ENCODE results near the gene FST. TPM values are rescaled to one million over a fixed set of nuclear protein-coding genes. Genes with fewer than 3 reads are reported as not detected.

Gene FST
- total and polyA plus RNA-seq, 2 donors (not counting 1 experiment from before 2014, with no cell fraction given) = 759 to 1,058 TPM

DNA sequence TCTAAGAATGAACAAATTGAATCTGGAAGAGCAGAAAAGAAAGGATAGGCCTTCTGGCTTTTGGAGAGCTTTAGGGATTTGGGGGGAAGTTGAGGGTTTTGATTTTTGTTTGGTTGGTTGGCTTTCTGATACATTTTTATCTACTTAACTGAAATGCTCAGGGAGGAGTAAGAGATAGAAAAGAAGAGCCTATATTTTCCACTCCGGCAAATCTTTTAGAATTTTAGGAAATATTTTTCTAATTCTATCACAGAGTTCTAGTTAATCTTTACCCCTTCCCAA lies 25.8 kb upstream of the FST start:
- Histone ChIP-seq H3K4me2 (ENCODE audit: extremely low read depth, insufficient read depth, low read length) (no peak overlapping the region), H3K27me3 (ENCODE audit: control insufficient read depth, insufficient read depth, low read length) (no peaks in the 10 kb centered on the region), H4K20me1 (ENCODE audit: control insufficient read depth, extremely low read depth, insufficient read depth, low read length) (no peaks in the 10 kb centered on the region), H2AFZ (ENCODE audit: low read length) (no peak overlapping the region), H3K36me3 (ENCODE audit: control insufficient read depth, insufficient read depth, low read length) (no peaks in the 10 kb centered on the region), H3K9me3 (ENCODE audit: control insufficient read depth, insufficient read depth, low read depth, low read length) (no peaks in the 10 kb centered on the region), H3K27ac (ENCODE audit: insufficient read depth, low read length) (no peak overlapping the region), H3K4me1 (ENCODE audit: control insufficient read depth, extremely low read depth, insufficient read depth, low read length) (no peaks in the 10 kb centered on the region), H3K9ac (ENCODE audit: insufficient read depth, low read length) (no peak overlapping the region), H3K79me2 (ENCODE audit: control insufficient read depth, insufficient read depth, low read length) (no peaks in the 10 kb centered on the region), H3K4me3 (replicated peaks in 1 of 4; ENCODE audit: control extremely low read depth in 1 of 4, insufficient read depth in 1 of 4, low read depth in 3 of 4, low read length in 4 of 4) (no peak overlapping the region)
- DNase-seq (ENCODE audit: low read depth in 2 of 2) = no peak
- TF ChIP-seq, protein P1, sequence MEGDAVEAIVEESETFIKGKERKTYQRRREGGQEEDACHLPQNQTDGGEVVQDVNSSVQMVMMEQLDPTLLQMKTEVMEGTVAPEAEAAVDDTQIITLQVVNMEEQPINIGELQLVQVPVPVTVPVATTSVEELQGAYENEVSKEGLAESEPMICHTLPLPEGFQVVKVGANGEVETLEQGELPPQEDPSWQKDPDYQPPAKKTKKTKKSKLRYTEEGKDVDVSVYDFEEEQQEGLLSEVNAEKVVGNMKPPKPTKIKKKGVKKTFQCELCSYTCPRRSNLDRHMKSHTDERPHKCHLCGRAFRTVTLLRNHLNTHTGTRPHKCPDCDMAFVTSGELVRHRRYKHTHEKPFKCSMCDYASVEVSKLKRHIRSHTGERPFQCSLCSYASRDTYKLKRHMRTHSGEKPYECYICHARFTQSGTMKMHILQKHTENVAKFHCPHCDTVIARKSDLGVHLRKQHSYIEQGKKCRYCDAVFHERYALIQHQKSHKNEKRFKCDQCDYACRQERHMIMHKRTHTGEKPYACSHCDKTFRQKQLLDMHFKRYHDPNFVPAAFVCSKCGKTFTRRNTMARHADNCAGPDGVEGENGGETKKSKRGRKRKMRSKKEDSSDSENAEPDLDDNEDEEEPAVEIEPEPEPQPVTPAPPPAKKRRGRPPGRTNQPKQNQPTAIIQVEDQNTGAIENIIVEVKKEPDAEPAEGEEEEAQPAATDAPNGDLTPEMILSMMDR (conservative IDR thresholded peaks at IDR 0.05 in 1 of 2, IDR thresholded peaks at IDR 0.05 in 1 of 2; ENCODE audit: low read depth in 1 of 2, low read length in 2 of 2) = no peak
- TF ChIP-seq EZH2 (IDR thresholded peaks at IDR 0.05; ENCODE audit: low read length, missing control alignments) = no peak

DNA sequence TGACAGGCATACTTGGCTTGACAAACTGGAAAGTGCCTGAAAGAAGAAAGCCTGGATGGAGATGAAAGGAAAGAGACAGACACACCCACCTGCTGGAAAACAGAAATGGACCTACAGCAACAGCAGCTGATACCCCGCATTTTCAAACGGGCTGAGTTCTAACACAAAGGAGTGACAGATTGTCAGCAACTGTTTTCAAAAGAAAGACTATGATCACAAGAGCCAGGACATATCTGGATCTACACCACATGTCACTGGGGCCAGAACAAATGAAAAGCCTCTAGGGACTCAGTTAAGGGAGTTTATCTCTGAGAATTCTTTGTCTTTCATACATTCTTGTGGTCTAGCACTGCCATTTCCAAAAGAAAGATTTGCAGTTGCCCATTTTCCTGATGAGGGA lies 24.1 kb upstream of the FST start:
- no peaks in the 10 kb centered on the region for H3K27me3 ChIP-seq (ENCODE audit: control insufficient read depth, insufficient read depth, low read length)
- TF ChIP-seq, protein P1 (conservative IDR thresholded peaks at IDR 0.05 in 1 of 2, IDR thresholded peaks at IDR 0.05 in 1 of 2; ENCODE audit: low read depth in 1 of 2, low read length in 2 of 2) = no peak
- TF ChIP-seq EZH2 (IDR thresholded peaks at IDR 0.05; ENCODE audit: low read length, missing control alignments) = no peak
- no peak overlapping the region for H3K27ac ChIP-seq (ENCODE audit: insufficient read depth, low read length)
- no peak overlapping the region for H2AFZ ChIP-seq (ENCODE audit: low read length)
- H3K4me1 ChIP-seq (ENCODE audit: control insufficient read depth, extremely low read depth, insufficient read depth, low read length) = no peaks in the 10 kb centered on the region
- DNase-seq (ENCODE audit: low read depth in 2 of 2) = no peak
- H3K79me2 ChIP-seq (ENCODE audit: control insufficient read depth, insufficient read depth, low read length) = no peaks in the 10 kb centered on the region
- no peak overlapping the region for H3K4me2 ChIP-seq (ENCODE audit: extremely low read depth, insufficient read depth, low read length)
- H4K20me1 ChIP-seq (ENCODE audit: control insufficient read depth, extremely low read depth, insufficient read depth, low read length) = no peaks in the 10 kb centered on the region
- no peak overlapping the region for H3K4me3 ChIP-seq (replicated peaks in 1 of 4; ENCODE audit: control extremely low read depth in 1 of 4, insufficient read depth in 1 of 4, low read depth in 3 of 4, low read length in 4 of 4)
- H3K9ac ChIP-seq (ENCODE audit: insufficient read depth, low read length) = no peak overlapping the region
- no peaks in the 10 kb centered on the region for H3K9me3 ChIP-seq (ENCODE audit: control insufficient read depth, insufficient read depth, low read depth, low read length)
- no peaks in the 10 kb centered on the region for H3K36me3 ChIP-seq (ENCODE audit: control insufficient read depth, insufficient read depth, low read length)

DNA sequence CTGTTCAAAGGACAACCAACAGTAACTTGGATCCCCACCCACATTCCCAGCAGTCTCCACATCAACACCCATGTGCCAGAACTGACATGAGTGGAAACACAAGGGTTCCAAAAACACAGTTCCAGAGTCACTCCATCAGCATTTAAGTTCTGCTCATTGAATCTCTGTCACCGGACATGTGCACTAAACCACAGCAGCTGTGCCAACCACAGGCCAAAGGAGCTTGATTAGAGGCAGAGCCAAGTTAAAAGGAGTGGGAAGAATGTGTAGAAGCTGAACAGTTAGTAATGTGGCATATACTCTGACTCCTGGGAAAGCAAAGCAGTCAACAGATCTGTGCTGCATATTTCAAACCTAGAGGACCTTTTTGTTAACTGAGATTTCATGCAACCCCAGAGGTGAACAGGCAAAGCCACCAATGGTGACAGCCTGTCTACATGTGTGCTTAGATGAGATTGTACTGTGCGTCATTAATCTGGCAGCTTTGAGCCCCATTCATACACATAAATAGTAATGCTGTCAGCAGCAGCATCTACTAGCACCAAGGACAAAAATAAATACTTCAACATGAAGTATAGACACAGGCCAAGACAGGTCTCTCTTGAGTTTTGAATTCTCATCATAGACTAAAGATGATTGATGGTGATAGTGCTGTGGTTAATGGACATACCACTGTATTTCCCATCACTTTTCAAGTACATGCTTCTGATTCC lies 16.4 kb upstream of the FST start:
- no peaks in the 10 kb centered on the region for H4K20me1 ChIP-seq (ENCODE audit: control insufficient read depth, extremely low read depth, insufficient read depth, low read length)
- no peak overlapping the region for H3K4me3 ChIP-seq (replicated peaks in 1 of 4; ENCODE audit: control extremely low read depth in 1 of 4, insufficient read depth in 1 of 4, low read depth in 3 of 4, low read length in 4 of 4)
- TF ChIP-seq EZH2 (IDR thresholded peaks at IDR 0.05; ENCODE audit: low read length, missing control alignments) = no peak
- TF ChIP-seq, protein P1 (conservative IDR thresholded peaks at IDR 0.05 in 1 of 2, IDR thresholded peaks at IDR 0.05 in 1 of 2; ENCODE audit: low read depth in 1 of 2, low read length in 2 of 2) = no peak
- no peaks in the 10 kb centered on the region for H3K9me3 ChIP-seq (ENCODE audit: control insufficient read depth, insufficient read depth, low read depth, low read length)
- no peaks in the 10 kb centered on the region for H3K4me1 ChIP-seq (ENCODE audit: control insufficient read depth, extremely low read depth, insufficient read depth, low read length)
- no peak overlapping the region for H2AFZ ChIP-seq (ENCODE audit: low read length)
- H3K27ac ChIP-seq (ENCODE audit: insufficient read depth, low read length) = no peak overlapping the region
- H3K36me3 ChIP-seq (ENCODE audit: control insufficient read depth, insufficient read depth, low read length) = no peaks in the 10 kb centered on the region
- DNase-seq (ENCODE audit: low read depth in 2 of 2) = peak in 1 of 2 donors; percentile 34
- H3K9ac ChIP-seq (ENCODE audit: insufficient read depth, low read length) = no peak overlapping the region
- H3K4me2 ChIP-seq (ENCODE audit: extremely low read depth, insufficient read depth, low read length) = no peak overlapping the region
- H3K27me3 ChIP-seq (ENCODE audit: control insufficient read depth, insufficient read depth, low read length) = no peaks in the 10 kb centered on the region
- H3K79me2 ChIP-seq (ENCODE audit: control insufficient read depth, insufficient read depth, low read length) = no peaks in the 10 kb centered on the region
